ENCODE results near the gene VANGL1. TPM values are rescaled to one million over a fixed set of nuclear protein-coding genes. Genes with fewer than 3 reads are reported as not detected.

Gene VANGL1
- total and polyA plus RNA-seq, 8 donors: 12.7 to 18.9 (median 14.9) TPM

DNA sequence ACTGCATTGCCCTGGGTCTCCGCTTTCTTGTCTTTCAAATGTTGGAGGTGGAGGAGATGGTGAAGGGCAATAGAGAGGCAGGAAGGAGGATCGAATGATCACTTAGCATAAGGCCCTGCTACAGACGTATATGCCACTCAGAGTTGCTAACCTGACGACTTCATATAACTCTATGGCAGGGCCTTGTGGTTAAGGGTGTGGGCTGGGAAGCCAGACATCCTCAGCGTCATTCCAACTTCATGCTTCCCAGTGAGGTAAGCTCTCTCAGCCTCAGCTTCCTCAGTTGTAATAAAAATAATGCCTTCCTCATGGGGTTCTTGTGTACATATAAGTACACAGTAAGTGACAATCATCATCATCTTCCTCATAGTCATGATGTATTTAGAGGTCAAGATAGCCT lies 72.1 kb downstream of the VANGL1 start:
- Histone ChIP-seq H3K4me3 (no peak overlapping the region), H3K4me1 (no peaks in the 10 kb centered on the region), H3K9me3 (no peaks in the 10 kb centered on the region), H3K27ac (no peak overlapping the region), H3K36me3 (no peaks in the 10 kb centered on the region), H3K27me3 (peaks cover 0 to 3% of the 10 kb centered on the region in 2 donors)
- ATAC-seq: no peak
- DNase-seq: no peak
- TF ChIP-seq, protein P1, sequence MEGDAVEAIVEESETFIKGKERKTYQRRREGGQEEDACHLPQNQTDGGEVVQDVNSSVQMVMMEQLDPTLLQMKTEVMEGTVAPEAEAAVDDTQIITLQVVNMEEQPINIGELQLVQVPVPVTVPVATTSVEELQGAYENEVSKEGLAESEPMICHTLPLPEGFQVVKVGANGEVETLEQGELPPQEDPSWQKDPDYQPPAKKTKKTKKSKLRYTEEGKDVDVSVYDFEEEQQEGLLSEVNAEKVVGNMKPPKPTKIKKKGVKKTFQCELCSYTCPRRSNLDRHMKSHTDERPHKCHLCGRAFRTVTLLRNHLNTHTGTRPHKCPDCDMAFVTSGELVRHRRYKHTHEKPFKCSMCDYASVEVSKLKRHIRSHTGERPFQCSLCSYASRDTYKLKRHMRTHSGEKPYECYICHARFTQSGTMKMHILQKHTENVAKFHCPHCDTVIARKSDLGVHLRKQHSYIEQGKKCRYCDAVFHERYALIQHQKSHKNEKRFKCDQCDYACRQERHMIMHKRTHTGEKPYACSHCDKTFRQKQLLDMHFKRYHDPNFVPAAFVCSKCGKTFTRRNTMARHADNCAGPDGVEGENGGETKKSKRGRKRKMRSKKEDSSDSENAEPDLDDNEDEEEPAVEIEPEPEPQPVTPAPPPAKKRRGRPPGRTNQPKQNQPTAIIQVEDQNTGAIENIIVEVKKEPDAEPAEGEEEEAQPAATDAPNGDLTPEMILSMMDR (IDR thresholded peaks at IDR 0.05): no peak
- intact Hi-C loops (cut with DNase I): no loop called here

GRCh38 chr1:115714572-115715141 lies 72.9 kb downstream of the VANGL1 start:
- Histone ChIP-seq H3K4me3 (no peak overlapping the region), H3K4me1 (no peaks in the 10 kb centered on the region), H3K36me3 (no peaks in the 10 kb centered on the region), H3K27me3 (no peaks in the 10 kb centered on the region), H3K27ac (no peak overlapping the region), H3K9me3 (no peaks in the 10 kb centered on the region)
- intact Hi-C loops (cut with DNase I): loop anchor here in 1 of 2 donors (5.0 kb wide), 1 partner anchor 48 kb away; no protein-coding TSS in a partner anchor
- ATAC-seq (no peak), DNase-seq (peak in 1 of 4 donors; percentile 84)
- TF ChIP-seq, protein P1 (IDR thresholded peaks at IDR 0.05): no peak

DNA sequence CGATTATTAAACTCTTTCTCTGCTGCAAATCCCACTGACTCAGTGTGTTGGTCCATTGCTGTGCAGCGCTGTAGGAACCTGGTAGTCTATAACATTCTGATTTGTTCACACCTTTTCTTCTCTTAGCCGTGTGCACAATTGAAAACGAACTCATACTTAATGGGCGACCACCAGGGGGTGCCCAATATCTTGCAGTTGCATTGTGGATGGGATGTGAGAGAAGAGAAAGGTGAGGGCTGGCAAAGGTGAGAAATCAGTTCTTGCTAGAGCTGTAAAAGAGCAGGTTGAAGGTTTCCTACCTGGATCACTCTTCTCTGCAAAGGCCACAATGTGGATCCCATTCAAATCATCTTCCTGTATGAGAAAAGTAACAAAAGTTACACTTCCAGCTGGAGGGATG lies 75.8 kb downstream of the VANGL1 start:
- TF ChIP-seq, protein P1 (IDR thresholded peaks at IDR 0.05): peak in 1 of 2 donors; percentile 32
- peak in 1 of 4 donors; percentile 53 for DNase-seq
- intact Hi-C loops (cut with DNase I): loop anchor here in 1 of 2 donors (5.0 kb wide), 1 partner anchor 45 kb away; no protein-coding TSS in a partner anchor
- H3K4me3 ChIP-seq: no peak overlapping the region
- no peaks in the 10 kb centered on the region for H3K4me1 ChIP-seq
- H3K27ac ChIP-seq: no peak overlapping the region
- peak; percentile 76 for ATAC-seq
- no peaks in the 10 kb centered on the region for H3K27me3 ChIP-seq
- no peaks in the 10 kb centered on the region for H3K36me3 ChIP-seq
- H3K9me3 ChIP-seq: no peaks in the 10 kb centered on the region

DNA sequence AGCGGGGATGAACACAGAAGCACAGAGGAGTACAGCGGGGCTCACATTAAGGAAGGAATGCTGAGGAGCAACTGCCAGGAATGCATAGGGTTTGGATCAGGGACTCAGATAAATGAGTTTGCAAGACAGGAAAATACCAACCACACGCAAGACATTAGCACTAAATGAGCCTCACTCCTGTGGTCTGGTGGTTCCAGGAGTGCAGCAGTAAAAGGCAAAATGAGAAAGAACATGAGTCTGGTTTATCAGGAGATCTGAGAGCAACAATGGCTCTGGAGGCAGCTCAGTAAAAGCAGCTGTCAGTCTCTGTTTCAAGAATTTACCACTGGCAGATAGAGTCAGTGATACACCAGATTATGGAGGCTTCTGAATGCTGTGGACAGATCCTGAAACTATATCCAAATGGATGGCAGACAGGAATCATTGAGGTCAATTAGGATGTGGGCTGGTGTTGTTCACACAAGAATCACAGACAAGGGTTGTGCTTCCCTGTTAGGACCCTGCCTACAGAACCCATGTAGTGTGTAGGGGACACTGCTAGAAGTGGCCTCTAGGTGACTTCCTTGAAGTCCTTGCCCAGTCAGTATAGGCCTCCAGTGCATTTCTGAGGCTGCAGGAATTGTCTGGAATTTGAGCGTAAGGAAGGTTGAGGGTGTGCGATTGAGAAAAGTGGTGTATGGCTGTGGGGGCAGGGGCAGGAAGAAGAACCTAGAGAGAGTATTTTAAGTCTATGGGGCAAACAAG lies 76.4 kb downstream of the VANGL1 start:
- Histone ChIP-seq H3K27ac (no peak overlapping the region), H3K9me3 (no peaks in the 10 kb centered on the region), H3K4me3 (no peak overlapping the region), H3K36me3 (no peaks in the 10 kb centered on the region), H3K27me3 (no peaks in the 10 kb centered on the region), H3K4me1 (no peaks in the 10 kb centered on the region)
- ATAC-seq (no peak), DNase-seq (no peak)
- TF ChIP-seq, protein P1 (IDR thresholded peaks at IDR 0.05): no peak
- intact Hi-C loops (cut with DNase I): loop anchor here in 1 of 2 donors (5.0 kb wide), 1 partner anchor 44 kb away; no protein-coding TSS in a partner anchor

DNA sequence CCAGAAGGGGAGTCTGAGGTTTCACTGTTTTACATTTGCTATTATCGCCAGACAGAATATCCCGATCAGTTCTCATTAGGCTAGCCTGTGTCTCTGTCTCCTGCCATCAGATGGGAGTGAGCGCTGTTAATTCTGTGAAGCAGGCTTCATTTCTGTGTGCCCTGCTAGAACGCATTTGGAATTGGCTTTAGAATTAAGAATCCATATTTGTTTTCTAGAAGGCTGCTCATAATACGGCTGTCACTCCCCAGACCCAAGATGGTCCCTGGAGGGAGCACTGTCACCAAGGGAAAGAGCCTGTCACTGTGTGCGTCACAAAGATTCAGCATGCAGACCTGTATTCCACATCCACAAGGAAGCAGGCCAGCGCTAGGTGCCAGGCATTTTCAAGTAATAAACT lies 77.5 kb downstream of the VANGL1 start:
- no peaks in the 10 kb centered on the region for H3K4me1 ChIP-seq
- no peaks in the 10 kb centered on the region for H3K36me3 ChIP-seq
- ATAC-seq: no peak
- no peak overlapping the region for H3K27ac ChIP-seq
- TF ChIP-seq, protein P1 (IDR thresholded peaks at IDR 0.05): no peak
- no peaks in the 10 kb centered on the region for H3K9me3 ChIP-seq
- no peak overlapping the region for H3K4me3 ChIP-seq
- no peaks in the 10 kb centered on the region for H3K27me3 ChIP-seq
- DNase-seq: no peak
- intact Hi-C loops (cut with DNase I): loop anchor here in 1 of 2 donors (5.0 kb wide), 1 partner anchor 43 kb away; no protein-coding TSS in a partner anchor

Measured in left lung (tissue), 10 donors.